GM21447 (cell line): ENCODE results near the gene DUSP14.

Source experiments
- ATAC-seq: cut with Tn5 transposase; IDR thresholded peaks from one replicate; pipeline ENCODE4 v1.9.1; 2021; ENCODE audit not compliant: unreplicated experiment

DUSP14 gene

DNA sequence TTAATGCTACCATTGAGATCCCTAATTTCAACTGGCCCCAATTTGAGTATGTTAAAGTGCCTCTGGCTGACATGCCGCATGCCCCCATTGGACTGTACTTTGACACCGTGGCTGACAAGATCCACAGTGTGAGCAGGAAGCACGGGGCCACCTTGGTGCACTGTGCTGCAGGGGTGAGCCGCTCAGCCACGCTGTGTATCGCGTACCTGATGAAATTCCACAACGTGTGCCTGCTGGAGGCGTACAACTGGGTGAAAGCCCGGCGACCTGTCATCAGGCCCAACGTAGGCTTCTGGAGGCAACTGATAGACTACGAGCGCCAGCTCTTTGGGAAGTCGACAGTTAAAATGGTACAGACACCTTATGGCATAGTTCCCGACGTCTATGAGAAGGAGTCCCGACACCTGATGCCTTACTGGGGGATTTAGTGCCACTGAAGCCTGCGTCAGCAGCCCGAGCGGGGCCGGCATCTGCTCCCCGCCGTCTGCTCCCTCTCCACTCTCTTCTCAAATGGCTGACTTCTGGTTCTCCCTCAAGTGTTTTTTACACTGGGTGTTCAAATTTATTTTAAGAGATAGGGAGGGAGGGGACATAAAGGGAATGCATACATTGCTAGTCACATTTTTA lies 22.9 kb downstream of the DUSP14 start:
- ATAC-seq: no peak

GRCh38 chr17:37513711-37514110 lies 24.0 kb downstream of the DUSP14 start:
- ATAC-seq: no peak

- ATAC-seq: no peak
Measured at GRCh38 chr17:37516127-37516571, 26.5 kb downstream of the DUSP14 start.

DNA sequence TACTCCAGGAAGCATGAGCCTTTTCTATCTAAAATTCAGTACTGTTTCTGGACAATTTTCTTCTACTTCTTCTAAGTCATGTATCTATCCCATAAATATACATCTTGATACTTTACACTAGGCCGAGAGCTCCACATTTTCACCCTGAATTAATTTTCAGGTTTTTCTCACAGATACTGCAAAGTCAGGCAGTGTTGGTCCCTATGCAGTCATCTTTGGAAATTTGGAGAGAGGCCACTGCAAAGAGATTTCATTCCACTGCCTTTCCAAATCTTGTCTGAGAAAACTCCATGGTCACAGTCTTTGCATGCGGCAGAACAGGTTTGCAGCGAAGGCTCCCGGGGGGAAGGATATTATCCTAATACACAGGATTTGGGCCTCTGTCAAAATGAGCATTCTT lies 28.2 kb downstream of the DUSP14 start:
- ATAC-seq: no peak

DNA sequence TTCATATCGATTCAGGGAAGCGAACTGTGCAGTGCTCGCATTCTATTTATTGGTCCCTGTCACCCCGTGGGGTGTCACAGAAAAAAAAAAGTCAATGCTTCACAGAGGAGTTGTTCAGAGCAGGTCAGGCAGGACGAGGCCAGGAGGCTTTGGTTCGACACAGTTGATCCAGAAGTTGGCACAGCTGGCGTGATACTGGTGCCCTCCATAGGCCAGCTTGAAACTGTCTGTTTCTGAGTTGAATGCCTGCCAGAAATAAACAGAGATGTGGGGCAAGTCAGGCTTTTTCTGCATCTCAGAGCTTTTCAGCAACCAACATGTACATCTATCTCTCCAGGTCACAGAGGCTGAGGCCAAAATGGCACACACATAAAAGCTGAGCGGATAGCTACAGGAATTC lies 29.1 kb downstream of the DUSP14 start:
- ATAC-seq: no peak

DNA sequence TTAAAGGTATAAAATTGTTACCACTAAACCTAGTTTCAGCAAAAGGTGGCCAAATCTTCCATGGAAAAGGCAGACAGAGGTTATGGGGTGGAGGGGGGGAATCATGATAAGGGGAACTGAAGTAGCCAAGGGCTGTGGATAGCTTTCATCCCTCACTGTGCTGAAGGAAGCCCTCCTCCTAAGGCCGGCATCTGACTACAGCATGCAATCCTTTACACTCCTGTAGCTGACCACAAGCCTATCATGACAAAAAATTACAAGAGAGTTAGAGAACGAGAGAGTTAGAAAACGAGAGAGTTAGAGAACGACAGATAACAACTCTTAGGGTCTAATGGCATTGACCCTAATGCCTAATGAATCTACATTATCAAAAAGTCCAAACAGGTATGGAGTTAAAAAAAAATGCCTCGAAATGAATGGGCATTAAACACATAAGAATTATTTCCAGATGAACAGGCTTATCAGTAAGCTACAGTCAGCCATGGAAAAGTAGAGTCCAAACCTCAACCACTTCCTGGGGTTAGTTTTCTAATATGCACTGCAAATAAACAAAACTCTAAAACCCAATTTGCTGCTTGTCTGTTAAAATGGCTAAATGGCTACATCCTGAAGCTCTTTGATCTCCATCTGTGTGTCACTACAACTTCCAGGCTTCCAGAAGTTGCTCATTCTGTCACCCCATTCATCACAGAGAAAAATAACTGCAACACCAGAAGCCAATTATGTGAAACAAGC lies 29.7 kb downstream of the DUSP14 start:
- ATAC-seq: no peak

DNA sequence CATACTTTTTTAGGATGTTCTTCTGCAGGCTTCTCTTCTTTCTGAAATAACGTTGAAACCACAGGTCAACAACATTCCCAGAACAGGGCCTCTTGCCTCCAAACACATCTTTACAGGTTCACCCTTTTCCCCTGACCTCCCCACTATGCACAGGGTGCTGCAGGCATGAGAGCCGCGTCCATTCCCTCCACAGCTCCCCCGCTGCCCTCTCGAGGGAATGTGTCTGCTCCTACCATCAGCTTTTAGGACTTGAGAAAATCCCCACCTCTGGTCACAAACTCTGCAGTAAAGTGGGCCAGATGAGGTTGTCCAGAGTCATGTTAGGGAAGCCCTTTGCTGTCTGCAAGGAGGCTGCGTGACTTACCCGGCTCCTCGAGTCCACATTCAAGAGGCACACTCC lies 30.5 kb downstream of the DUSP14 start:
- ATAC-seq: no peak

GRCh38 chr17:37521821-37522220 lies 32.1 kb downstream of the DUSP14 start:
- ATAC-seq: no peak

DNA sequence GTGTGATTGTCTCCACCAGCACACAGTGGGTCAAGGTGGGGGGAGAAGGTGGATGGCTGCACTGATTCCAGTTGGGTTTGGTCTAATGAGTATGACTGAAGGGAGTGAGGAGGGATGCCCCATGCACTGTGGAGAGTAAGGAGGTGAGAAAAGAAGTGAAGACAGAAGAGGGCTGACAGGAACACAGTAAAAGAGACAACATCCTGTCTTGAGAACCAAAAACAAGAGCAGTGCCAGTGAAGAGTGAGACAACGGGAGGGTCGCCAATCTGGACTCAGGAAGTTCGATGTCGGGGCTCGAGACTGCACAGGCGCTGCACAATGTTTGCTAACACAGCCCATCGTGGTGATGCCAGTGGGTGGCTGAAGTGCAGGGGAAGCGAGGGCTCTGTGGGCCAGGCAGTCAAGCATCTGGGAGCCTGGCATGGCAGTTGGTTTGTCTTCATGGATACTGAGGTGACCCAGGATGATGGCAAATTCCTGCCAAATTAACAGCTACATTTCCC lies 34.1 kb downstream of the DUSP14 start:
- no peak for ATAC-seq

DNA sequence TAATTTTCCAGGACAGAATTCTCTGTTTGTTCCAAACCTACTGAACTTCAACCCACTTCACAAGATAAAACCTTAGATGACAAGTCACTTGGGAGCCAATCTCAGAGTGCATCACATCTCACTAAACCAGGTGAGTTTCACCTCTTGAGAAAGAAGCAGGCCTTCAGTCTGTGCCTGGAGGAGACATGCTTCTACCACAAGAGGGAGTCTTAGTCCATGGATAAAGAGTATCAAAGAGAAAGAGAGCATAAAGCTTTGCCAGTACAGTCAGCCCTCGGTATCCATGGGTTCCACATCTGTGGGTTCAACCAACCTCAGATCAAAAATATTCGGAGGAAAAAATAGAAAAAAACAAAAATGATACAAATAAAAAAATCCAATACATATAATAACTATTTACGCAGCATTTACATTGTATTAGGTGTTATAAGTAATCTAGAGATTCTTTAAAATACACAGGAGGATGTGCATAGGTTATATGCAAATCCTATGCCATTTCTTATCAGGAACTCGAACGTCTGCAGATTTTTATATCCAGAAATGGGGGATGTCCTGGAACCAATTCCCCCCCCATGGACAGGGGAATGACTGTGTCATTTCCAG lies 37.7 kb downstream of the DUSP14 start:
- ATAC-seq: no peak

DNA sequence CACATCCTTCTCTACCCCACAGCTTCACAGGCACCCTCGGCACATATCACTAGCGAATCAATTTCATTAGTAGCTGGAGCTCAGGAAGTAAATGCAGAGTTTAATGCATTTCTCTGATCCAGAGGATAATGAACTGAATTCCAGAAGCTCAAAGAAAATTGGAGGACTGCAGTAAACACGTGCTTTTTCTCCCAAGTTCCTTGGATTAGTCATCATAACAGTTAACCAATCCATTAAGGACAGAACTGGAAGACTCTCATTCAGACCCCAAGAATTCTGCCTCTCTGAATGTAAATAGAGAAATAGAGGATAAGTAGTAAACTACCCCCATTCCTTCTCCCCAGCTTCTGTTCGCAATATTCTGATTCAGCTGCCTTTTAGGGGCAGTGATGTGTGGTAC lies 40.7 kb downstream of the DUSP14 start:
- no peak for ATAC-seq

DNA sequence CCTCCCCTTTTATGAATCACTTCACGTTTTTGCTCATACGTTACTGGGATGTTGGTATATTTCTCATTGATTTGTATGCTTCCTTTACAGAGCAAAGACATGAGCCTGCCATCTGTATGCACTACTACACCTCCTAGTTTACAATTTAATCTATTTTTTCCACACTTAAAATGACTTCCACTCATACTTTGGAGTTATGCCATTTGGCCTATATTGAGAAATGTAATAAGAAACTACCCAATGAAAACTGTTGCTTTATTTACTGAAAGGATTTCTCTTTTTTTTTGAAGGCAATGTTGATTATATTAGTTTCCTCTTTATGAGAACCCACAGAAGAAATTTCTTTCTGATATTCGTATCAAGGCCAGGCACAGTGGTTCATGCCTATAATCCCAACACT lies 43.1 kb downstream of the DUSP14 start:
- no peak for ATAC-seq

DNA sequence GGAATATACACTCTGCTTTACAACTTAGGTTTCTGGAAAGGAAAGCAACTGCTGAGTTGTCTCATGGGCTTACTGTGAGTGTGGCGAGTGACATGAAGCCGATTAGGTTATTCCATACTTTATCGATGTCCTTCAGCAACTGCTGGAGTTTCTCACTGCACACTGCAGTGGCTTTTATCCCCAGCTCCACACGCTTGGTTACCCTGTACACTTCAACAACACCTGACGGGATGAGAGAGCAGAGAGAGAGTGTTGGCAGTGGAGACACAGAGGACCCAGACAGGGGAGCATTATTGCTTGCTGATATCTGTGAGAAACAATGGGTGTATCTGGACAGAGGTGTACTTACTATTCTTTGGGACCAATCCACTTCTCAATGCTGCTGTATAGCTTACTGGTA lies 46.2 kb downstream of the DUSP14 start:
- no peak for ATAC-seq

DNA sequence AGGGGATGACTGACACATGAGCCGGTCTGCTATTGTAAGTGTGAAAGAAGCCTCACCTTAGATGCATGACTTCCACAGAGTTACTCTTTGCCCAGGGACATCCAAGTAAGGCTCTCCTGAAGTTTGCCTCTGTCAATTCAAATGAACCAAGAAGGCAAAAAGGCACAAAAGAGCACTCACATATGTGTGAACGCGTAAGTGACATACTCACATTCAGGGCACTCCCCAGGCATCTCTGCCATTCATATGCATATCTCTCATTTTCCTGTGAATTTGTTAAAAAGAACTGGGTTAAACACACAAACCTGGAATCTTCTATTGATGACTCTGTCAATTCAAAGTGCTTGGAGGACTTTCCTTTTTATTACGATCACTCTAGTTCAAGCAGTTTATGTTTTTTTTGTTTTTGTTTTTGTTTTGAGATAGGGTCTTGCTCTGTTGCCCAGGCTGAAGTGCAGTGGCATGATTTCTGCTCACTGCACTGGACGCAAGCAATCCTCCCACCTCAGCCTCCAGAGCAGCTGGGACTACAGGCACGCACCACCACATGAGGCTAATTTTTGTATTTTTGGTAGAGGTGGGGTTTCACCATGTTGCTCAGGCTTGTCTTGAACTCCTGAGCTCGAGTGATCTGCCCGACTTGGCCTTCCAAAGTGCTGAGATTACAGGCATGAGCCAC lies 49.4 kb downstream of the DUSP14 start:
- ATAC-seq: no peak

GRCh38 chr17:37541880-37542660 lies 52.4 kb downstream of the DUSP14 start:
- ATAC-seq: no peak

DNA sequence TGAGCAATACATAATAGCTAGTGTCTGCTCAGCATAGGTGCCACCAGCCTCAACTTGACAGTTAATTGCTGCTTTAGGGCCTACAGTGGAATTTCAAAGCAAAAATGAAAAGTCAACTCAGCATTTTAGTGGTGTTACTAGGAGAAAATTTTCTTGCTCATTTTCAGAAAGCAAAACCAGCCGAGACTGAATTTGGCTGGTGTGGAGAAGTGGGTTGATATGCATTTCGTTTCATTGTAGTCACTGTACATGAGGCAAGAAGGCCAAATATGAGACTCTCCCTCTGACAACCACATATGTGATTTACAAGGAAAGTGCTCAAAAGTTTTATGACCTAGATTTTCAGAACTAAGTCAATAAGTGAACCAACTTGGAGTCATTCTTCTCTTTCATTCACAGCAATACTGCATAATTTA lies 54.0 kb downstream of the DUSP14 start:
- ATAC-seq: no peak

- ATAC-seq: no peak
Measured at GRCh38 chr17:37545486-37545885, 55.8 kb downstream of the DUSP14 start.

- no peak for ATAC-seq
Measured at GRCh38 chr17:37546302-37546701, 56.6 kb downstream of the DUSP14 start.

GRCh38 chr17:37547986-37548385 lies 58.3 kb downstream of the DUSP14 start:
- ATAC-seq: no peak

DNA sequence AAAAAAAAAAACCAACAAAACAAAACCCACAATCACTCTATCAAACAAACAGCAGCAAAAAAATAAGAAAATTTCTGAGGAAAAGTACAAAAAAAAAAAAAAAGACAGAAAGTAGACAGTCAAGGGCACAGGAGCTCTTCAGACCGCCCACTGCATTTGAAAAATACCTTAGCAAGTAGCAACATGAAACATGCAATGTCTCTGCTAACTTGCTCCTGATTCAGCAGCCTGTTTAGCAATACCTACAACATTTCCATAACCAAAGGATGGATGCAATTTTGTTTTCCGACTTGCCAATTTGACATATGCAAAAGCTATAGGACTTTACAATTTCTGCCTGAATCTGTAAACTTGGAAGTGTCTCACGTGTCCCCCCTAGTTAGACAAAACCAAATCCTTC lies 62.1 kb downstream of the DUSP14 start:
- ATAC-seq: no peak
